Suppressor macrophage treated with lipopolysaccharide for 1 hour (primary cell): ENCODE measurements around the gene DGKZ.

Experiments used
- DNase-seq, 3 donors: peaks; one replicate each; pipeline ENCODE4 v3.0.0-alpha.2; 2020 to 2022

Gene DGKZ

DNA sequence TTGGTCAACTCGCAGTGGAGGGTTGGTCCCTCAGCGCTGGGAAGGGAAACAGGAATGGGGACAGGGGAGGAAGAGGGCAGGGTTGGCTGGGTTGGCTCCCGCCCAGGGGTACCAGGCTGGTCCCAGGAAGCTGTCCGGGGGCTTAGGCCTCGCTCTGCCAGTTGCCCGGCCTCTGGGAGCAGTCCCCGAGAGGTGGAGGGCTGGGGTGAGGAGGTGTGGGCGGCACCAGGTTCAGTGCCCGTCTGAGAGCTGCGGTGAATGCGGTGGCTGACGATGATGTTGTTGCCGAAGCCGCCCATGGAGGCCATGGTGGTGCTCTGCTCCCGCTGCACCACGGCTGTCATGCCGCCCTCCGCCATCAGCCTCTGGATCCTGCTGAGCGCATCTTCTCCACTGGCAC, 50.3 kb downstream of the DGKZ start:
- DNase-seq = no peak

DNA sequence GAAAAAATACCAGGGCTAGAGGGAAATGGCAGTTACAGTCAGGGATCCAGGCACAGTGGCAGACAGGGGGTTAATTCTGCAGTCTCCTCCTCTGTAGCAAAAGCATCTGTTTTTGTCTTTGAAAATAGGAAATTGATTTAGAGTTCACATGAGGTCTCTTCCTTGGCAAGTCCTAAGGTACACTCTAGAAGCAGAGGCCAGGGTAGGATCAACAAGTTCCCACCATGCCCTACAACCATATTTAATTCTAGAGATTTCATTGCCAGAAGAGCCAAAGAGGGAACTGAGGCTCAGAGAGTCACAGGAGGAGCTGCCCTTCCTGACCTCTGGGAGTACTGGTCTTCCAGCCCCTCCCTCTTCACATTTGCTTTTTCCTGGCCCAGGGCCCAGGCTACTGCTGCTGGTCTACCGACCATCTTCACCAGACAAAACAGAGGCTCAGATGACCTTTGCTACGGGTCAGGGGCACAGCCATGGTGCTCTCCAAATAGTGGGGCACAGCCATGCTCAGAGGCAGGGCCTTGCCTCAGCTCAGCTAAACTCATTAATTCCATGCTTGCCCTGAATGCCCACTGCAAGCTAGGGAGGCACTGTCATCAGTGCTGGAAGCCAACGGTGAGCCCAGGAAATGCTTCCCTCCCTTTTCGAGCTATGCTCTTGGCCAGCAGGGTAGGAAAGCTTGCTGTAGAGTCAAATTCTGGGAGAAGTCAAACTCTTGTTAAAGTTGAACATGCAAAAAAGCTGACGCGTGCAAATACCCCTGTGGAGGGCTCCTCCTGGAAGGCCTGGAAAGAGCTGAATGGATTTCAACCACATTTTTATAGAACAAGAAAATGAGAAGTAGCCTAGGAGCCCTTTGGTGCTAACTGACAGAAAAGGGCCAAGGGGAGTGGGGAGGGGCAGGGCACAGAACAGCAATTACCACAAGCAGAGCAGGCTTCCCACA, 56.0 kb downstream of the DGKZ start:
- no peak for DNase-seq

DNA sequence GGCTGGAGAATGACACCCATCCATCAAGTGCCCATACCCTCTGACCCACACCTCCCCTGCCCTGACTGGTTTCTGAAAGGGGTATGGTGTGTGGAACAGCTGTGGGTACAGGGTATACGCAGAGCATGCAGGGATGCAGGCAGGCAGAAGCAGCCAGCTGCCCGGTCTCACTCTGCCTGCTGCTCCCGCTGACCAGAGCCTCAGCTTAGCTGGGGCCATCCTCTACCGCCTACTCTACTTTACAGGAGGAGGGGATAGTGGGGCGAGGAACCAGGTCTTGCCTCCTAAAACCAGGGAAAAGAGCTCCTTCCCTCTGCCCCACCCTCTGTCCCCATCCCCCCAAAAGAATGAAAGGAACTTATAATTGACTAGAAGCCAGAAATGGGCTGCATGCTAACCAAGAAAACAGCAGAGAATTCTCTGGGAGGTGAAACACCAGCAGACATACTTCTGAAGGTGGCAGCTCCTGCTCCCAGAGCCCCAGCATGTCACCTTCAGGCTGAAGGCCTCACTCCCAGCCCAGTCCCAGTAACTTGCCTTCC, 57.3 kb downstream of the DGKZ start:
- DNase-seq = no peak

DNA sequence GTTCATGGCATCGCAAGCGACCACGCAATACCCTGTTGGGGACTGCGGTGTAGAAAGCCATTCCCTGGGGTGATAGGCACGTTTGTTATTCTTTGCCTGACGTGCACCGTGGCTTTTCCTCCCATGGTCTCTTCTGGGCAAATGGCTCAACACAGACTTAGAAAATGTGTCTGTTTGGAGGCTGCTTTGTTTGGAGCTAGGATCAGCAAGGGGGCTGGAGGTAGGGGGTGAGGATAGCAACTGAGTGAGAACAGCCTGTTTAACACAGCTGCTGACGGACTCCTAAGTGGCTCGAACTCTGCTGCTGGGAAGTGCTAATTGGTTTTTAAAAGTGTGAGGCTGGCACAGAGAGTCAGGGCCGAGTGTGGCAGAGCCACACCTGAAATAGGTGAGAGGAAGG, 60.4 kb downstream of the DGKZ start:
- no peak for DNase-seq

DNA sequence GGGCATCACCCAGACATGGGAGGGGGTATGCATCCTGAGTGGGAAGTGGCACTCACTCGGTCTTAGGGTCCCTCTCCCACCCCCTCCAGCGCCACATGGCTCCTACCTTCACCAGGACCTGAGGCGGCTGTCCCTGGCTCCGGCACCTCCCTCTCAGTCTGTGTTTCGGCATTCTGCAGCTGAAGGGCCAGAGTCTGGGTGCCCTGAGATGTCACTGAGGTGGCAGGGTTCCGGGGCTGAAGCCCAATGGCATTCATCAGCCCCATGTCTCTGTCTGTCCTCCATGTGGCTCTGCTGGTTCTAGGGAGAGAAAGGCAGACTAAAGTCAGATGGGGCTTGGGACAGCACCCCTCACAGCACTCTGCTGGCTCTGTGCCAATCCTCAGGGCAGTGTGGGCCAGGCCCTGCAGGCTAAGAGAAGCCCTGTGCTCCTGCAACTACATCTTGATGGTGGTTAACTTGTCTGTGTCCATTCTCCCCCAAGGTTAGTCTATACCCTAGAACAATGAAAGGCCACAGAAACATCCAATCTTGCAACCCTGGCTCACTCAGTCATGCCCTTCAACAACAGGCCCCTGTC, 61.2 kb downstream of the DGKZ start:
- DNase-seq = no peak

DNA sequence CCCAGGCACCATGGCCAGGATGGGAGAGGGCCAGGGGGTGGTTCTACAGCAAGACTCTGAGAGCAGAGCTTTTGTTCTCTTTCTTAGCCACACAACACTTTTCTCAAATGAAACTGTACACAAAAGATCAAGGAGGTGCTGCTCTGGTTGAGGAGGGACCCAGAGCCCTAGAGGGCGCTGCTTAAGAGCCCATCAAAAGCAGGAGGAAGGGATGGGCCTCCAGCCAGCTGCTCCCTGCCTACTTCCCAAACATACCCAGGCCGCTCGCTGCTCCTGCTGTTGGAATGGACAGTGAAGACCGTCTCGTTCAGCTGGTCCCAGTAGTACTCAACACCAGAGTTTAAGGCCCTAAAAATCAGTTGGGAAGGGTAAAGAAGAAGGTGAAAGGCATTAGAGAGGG, 62.8 kb downstream of the DGKZ start:
- DNase-seq = no peak

DNA sequence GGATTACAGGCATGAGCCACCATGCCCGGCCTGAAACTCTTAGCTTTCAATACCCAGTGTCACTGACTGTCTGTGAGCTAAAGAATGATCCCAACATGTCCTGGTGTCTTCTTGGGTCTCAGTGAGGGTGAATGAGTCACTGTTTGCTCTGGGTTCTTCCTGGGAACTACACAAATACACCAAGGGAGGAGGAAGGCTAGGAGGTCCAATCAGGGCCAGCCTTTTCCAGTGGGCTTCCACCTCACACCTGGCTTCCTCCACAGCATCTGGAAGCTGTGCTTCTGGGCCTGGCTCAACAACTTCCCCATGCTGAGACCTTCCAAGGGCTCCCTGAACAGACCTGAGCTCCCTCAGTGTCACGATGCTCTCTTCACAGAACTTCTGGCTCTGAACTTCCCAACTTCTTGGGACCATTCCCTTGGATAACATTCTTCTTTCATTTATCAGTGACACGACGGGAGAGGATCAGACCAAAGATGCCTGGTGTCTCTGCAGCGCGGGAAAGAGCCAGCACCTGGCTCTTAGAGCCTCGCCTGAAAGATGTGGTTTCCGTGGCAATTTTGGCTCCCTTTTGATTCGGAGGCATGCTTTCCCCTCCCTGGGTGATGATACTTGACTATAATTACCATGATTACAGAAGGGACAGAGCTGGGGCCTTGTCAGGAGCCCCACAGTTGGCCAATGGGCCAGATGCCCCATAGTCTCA, 66.7 kb downstream of the DGKZ start:
- no peak for DNase-seq

DNA sequence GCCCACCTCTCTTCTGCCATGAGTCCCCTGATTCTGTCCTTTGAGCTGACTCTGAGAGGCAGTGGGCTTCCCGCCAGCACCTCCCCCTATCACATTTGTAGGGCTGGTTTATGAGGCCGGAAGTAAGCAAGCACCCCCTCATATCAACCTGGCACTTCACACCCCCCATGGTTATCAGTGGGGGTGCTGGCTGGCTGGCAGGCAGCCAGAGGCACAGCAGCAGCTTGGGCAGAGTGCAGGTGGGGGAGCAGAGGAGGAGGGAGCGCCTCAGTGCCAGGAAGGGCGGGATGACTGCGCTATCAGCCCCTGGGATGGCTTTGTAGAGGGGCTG, 67.2 kb downstream of the DGKZ start:
- no peak for DNase-seq

DNA sequence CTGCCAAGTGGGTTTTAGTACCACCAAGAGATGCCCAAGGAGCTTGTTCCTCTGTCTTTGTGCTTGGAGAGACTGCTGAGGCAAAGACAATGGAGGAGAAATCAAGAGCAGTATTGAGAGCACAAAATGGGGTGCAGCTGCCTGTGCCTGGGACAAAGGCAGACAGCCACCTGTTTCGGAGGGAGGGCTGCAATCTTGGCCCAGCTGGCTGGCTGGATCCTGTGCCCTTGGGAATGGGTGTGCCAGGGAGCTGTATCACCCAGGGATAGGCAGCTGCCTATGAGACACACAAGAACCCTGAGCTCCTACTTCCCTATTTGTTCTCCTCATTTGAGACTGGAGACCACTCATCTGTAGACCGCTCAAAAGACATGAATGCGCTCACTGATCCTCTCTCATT, 67.6 kb downstream of the DGKZ start:
- no peak for DNase-seq

DNA sequence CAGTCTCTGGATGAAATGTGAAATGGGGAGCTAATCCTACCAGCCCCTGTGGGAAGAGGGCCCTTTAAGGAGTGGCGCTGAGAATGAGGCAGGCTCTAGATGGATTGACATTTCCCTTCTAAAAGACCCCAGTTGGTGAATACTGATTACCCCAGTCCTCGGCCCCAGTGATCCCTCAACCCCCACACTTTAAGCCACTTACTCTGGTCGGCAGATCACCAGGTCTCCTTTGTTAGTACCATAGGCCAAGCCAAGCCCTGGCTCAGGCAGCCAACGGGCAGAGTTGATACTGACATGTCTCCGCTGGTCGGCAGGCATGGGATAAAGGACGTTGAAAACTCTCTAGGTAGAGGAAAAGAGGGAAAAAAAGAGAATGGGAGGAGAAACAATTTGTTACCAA, 70.4 kb downstream of the DGKZ start:
- no peak for DNase-seq

DNA sequence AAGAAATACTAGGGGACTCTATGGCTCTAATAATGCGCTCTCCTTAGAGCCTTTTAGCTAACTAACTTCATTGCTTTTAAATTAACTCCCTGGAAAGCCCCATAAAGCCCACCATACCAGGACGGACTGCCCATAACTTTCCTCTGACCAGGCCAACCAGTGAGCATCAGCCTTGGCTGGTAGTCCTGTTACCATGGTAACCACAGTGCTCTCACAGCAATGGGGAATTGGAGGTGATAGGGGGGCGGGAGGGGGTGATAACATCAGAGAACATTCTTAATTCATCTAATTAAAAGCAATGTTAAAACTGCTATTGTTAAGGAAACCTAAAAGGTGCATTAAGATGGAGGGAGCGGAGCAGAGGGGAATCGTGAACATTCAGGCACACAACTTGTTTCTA, 71.5 kb downstream of the DGKZ start:
- DNase-seq = no peak

DNA sequence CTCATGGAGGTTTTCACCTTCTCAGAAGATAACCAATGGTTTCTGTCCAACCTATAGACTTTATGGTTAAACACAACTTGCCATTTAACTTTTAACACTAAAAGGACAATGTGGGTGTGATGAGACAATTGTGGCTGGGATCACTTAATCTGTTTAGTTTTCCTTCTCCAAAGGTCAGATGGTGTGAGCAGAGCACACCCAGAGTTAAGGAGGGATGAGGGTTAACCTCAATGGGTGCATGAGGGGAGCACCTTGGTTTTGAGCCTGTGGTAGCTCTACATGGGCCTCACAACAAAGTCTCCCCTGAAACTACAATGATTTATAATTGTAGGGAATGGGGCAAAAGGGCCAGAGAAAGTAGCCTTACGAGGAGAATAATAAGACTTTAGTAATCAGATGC, 73.2 kb downstream of the DGKZ start:
- no peak for DNase-seq

DNA sequence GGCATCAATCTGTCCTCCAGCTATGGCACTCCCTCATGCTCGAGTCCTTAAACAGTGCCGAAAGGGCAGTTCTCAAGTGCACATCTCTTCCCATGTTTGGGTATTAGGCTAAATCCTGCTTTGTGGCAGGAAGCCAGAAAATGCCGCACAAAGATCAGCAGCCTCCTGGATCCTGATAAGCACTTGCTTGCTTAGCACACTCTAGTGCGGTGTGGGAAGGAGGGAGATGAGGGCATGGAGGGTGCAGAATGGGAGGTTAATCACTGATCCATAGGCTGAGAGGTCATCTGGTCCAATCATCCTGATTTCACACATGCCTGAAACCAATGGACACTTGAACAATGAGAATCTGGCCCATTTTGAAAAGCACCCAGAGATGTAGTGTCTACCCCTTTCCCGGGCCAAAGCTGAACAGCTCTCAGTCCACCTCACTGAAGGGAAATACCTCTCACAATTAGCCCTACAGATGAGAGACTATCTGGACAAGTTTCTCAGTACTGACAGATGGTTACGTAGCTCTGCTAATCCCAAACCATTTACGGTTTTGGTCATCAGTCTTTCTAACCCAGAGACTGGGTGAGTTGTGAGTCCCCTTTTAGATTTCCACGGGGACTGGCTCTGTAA, 74.1 kb downstream of the DGKZ start:
- DNase-seq = no peak

DNA sequence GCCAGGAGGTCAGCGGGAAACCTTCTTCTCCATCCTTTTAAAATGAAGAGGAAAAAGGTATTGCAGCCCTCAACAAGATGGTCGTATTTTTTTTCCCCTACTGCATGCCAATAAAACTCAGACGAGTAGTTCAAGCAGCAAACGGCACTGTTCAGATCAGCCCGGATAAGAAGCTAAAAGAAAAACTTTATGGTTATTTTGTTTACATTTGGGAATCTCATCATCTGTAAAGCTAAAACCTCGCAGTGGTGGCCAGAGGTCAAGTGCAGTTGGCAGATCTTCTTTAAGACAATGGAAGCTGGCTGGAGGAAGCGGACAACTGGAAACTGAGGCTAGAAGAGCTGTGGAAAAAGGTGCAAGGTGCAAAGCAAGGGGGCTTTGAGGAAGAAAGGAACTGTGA, 75.3 kb downstream of the DGKZ start:
- DNase-seq = no peak

DNA sequence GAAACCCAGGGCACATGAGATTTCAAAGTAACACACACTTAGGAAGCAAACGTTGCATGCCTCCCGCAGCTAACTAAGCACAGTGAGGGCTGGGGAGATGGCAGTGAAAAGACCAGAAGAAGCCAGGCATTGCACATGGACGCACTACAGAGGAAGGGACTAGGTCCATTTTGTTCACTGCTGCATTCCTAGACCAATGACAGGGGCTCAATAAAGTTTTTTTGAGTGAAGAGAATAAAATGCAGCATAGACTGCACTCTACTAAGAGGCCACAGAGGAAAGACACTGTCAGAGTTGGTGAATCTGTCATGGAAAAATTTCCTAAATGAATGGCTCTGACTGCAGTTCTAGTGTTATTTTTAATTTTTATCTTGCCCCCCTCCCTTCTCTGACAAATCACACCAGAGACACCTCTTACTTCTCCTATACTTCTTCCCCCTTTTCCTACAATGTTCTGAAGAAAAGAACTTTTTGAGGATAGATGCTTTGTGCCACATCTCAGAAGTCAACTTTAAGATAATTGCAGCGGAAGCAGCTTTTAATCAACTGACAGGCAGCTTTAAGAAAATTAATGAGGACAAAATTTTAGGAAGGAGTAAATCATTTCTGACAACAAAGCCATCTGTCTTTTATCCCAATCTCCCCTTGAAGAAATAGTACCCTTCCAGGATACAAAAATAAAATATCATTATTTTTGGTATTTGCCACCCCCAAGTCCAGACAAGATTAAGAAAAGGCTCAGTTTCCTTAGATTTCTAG, 79.1 kb downstream of the DGKZ start:
- DNase-seq = no peak

DNA sequence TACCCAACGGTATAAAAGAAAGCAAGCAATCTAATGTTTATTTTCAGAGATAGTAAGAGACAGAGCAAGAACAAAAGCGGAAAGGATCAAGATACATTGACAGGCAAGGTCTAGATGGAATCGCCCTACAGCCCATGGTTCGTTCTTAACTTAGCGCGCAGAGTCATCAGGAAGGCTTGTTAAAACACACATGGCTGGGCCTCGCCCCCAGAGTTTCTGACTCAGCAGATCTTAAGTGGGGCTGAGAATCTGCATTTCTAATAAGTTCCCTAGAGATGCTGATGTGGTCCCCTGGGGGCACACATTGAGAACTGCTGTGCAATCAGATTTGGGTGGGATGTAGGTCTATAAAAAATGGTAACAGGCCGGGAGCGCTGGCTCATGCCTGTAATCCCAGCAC, 80.1 kb downstream of the DGKZ start:
- DNase-seq = no peak

DNA sequence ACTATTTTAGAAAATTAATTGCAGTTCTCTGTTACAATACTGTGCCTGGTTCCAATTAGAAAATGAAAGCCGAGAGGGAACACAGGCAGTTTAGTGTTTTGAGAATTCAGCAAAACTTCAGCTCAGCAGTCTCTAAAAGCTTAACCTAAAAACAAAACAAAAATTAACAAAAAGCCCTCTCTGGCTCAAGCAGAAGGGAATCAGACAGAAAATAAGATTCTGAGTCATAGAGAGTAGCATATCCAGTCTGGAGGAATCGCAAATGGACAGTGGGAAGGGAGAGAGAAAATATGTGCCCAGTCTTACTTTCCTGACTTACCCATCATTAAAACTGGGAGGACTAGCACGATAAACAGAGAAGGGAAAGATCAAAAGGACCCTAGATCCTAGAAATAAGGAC, 82.5 kb downstream of the DGKZ start:
- no peak for DNase-seq
